Stromal cell of bone marrow (primary cell): ENCODE results near the gene PGPEP1.
"Not testable (repeated sequence)": the region's sequence is repeated elsewhere in the genome, so short reads cannot be mapped to it uniquely, and the experiment has no call there.

ENCODE experiments used
- DNase-seq: peaks from one replicate; pipeline ENCODE4 v3.0.0-alpha.2; 2012; ENCODE audit warnings: low read depth

Gene PGPEP1

GRCh38 chr19:18308051-18308947 is 32.1 kb upstream of the PGPEP1 start:
- DNase-seq: no peak

GRCh38 chr19:18308948-18309325 is 31.5 kb upstream of the PGPEP1 start:
- DNase-seq: no peak

- DNase-seq: no peak
Measured at GRCh38 chr19:18309525-18310064, 30.8 kb upstream of the PGPEP1 start.

- no peak for DNase-seq
Measured at GRCh38 chr19:18310118-18310909, 30.1 kb upstream of the PGPEP1 start.

GRCh38 chr19:18310966-18311365 is 29.4 kb upstream of the PGPEP1 start:
- no peak for DNase-seq

GRCh38 chr19:18311502-18312091 is 28.8 kb upstream of the PGPEP1 start:
- no peak for DNase-seq

GRCh38 chr19:18312092-18312534 is 28.3 kb upstream of the PGPEP1 start:
- DNase-seq: no peak

- DNase-seq: no peak
Measured at GRCh38 chr19:18313398-18313797, 27.0 kb upstream of the PGPEP1 start.

GRCh38 chr19:18317961-18318800 is 22.2 kb upstream of the PGPEP1 start:
- DNase-seq: no peak

GRCh38 chr19:18319591-18320135 is 20.7 kb upstream of the PGPEP1 start:
- no peak for DNase-seq

GRCh38 chr19:18320865-18321733 is 19.3 kb upstream of the PGPEP1 start:
- no peak for DNase-seq

GRCh38 chr19:18321734-18322102 is 18.7 kb upstream of the PGPEP1 start:
- DNase-seq: no peak

GRCh38 chr19:18322318-18322758 is 18.1 kb upstream of the PGPEP1 start:
- DNase-seq: no peak

GRCh38 chr19:18322759-18323460 is 17.5 kb upstream of the PGPEP1 start, which contains the start of gene LSM4:
TSS of gene LSM4 (minus strand) at chr19:18323076. CDS start at chr19:18323020, 56 bp downstream.
- peak; percentile 89 for DNase-seq

- not testable (repeated sequence) for DNase-seq
Measured at GRCh38 chr19:18324373-18324731, 16.0 kb upstream of the PGPEP1 start.

GRCh38 chr19:18326772-18327171 is 13.6 kb upstream of the PGPEP1 start:
- no peak for DNase-seq

- peak; percentile 99 for DNase-seq
Measured at GRCh38 chr19:18328340-18329034, 11.9 kb upstream of the PGPEP1 start.

- no peak for DNase-seq
Measured at GRCh38 chr19:18329035-18329376, 11.4 kb upstream of the PGPEP1 start.

GRCh38 chr19:18330868-18331267 is 9.5 kb upstream of the PGPEP1 start:
- DNase-seq: no peak
